HuH-7.5 (cell line): ENCODE results near the gene HIVEP2.
"Not testable (repeated sequence)": the region's sequence is repeated elsewhere in the genome, so short reads cannot be mapped to it uniquely, and the experiment has no call there.

Experiments
- DNase-seq: peaks from one replicate; pipeline ENCODE4 v3.0.0; 2011; ENCODE audit warnings: low spot score

Gene HIVEP2

GRCh38 chr6:142945049-142945445 lies at the start of gene HIVEP2:
TSS of gene HIVEP2 (minus strand) at chr6:142945176. CDS start at chr6:142774738, 170,438 bp downstream.
- DNase-seq, result peak; percentile 71

GRCh38 chr6:142993977-142994376 lies 49.0 kb upstream of the HIVEP2 start:
- DNase-seq, result no peak

- no peak for DNase-seq
These were observed 42.5 kb upstream of the HIVEP2 start for GRCh38 chr6:142987490-142987889.

GRCh38 chr6:142985281-142985680 lies 40.3 kb upstream of the HIVEP2 start:
- no peak for DNase-seq

- DNase-seq, result no peak
These were observed 39.4 kb upstream of the HIVEP2 start for GRCh38 chr6:142984386-142984785.

GRCh38 chr6:142975365-142975764 lies 30.4 kb upstream of the HIVEP2 start:
- DNase-seq, result no peak

GRCh38 chr6:142970941-142971340 lies 26.0 kb upstream of the HIVEP2 start:
- DNase-seq, result not testable (repeated sequence)

GRCh38 chr6:142968601-142969000 lies 23.6 kb upstream of the HIVEP2 start:
- DNase-seq, result no peak

GRCh38 chr6:142966294-142966693 lies 21.3 kb upstream of the HIVEP2 start:
- DNase-seq, result no peak

GRCh38 chr6:142965164-142965563 lies 20.2 kb upstream of the HIVEP2 start:
- no peak for DNase-seq

- DNase-seq, result no peak
These were observed 15.1 kb upstream of the HIVEP2 start for GRCh38 chr6:142960098-142960497.

- no peak for DNase-seq
These were observed 13.4 kb upstream of the HIVEP2 start for GRCh38 chr6:142958343-142958742.

GRCh38 chr6:142956726-142957125 lies 11.8 kb upstream of the HIVEP2 start:
- no peak for DNase-seq

GRCh38 chr6:142954844-142955243 lies 9.9 kb upstream of the HIVEP2 start:
- DNase-seq, result no peak

GRCh38 chr6:142953373-142954273 lies 8.6 kb upstream of the HIVEP2 start:
- DNase-seq, result no peak

- DNase-seq, result no peak
These were observed 7.6 kb upstream of the HIVEP2 start for GRCh38 chr6:142952614-142953013.

- DNase-seq, result no peak
These were observed 5.3 kb upstream of the HIVEP2 start for GRCh38 chr6:142950291-142950690.

GRCh38 chr6:142947714-142948480 lies 2.9 kb upstream of the HIVEP2 start:
- DNase-seq, result no peak

- peak; percentile 85 for DNase-seq
These were observed 2.1 kb upstream of the HIVEP2 start for GRCh38 chr6:142946924-142947713.

GRCh38 chr6:142946181-142946923 lies 1.4 kb upstream of the HIVEP2 start:
- peak; percentile 94 for DNase-seq

GRCh38 chr6:142945446-142946180 lies 637 bp upstream of the HIVEP2 start:
- peak; percentile 55 for DNase-seq
